GM18858 (cell line): Measurements from ENCODE around the gene ANTXR1.

Experiments
- ATAC-seq: cut with Tn5 transposase; IDR thresholded peaks from one replicate; pipeline ENCODE4 v1.9.1; 2021; ENCODE audit not compliant: unreplicated experiment

The ANTXR1 gene

GRCh38 chr2:69003731-69004130 lies 9.2 kb upstream of the ANTXR1 start:
- no peak for ATAC-seq

- no peak for ATAC-seq
Observed at GRCh38 chr2:69007169-69007568, 5.8 kb upstream of the ANTXR1 start.

- ATAC-seq: no peak
Observed at GRCh38 chr2:69007603-69008002, 5.4 kb upstream of the ANTXR1 start.

- no peak for ATAC-seq
Observed at GRCh38 chr2:69010437-69011194, 2.4 kb upstream of the ANTXR1 start.

- ATAC-seq: no peak
Observed at GRCh38 chr2:69011611-69012157, 1.3 kb upstream of the ANTXR1 start.

- no peak for ATAC-seq
Observed at GRCh38 chr2:69012310-69013141, 453 bp upstream of the ANTXR1 start.

GRCh38 chr2:69013840-69014821 lies 1.2 kb downstream of the ANTXR1 start:
- no peak for ATAC-seq

- ATAC-seq: no peak
Observed at GRCh38 chr2:69017080-69017479, 4.1 kb downstream of the ANTXR1 start.

- ATAC-seq: no peak
Observed at GRCh38 chr2:69017835-69018234, 4.9 kb downstream of the ANTXR1 start.

- ATAC-seq: no peak
Observed at GRCh38 chr2:69018678-69019095, 5.7 kb downstream of the ANTXR1 start.

- ATAC-seq: no peak
Observed at GRCh38 chr2:69020496-69021426, 7.8 kb downstream of the ANTXR1 start.

GRCh38 chr2:69021727-69022126 lies 8.7 kb downstream of the ANTXR1 start:
- ATAC-seq: no peak

GRCh38 chr2:69022548-69022947 lies 9.6 kb downstream of the ANTXR1 start:
- ATAC-seq: no peak

GRCh38 chr2:69023236-69023635 lies 10.3 kb downstream of the ANTXR1 start:
- no peak for ATAC-seq

GRCh38 chr2:69026026-69026425 lies 13.0 kb downstream of the ANTXR1 start:
- ATAC-seq: peak; percentile 47

- ATAC-seq: no peak
Observed at GRCh38 chr2:69026691-69027459, 13.9 kb downstream of the ANTXR1 start.

GRCh38 chr2:69030800-69031428 lies 17.9 kb downstream of the ANTXR1 start:
- ATAC-seq: no peak

GRCh38 chr2:69031466-69031865 lies 18.5 kb downstream of the ANTXR1 start:
- ATAC-seq: no peak
